Skin epidermis (tissue), 12 donors: ENCODE results near the gene DGKI.

Source experiments
- H3K27ac ChIP-seq, 21 experiments: fragments of 200-600 bp; sonication (generic) in 11 of 21; one replicate each; pipeline ENCODE4 v1.5.0; 2020; ENCODE audit warnings: mild to moderate bottlenecking in 3 of 21, inconsistent platforms in 2 of 21, moderate library complexity in 2 of 21
- H3K4me3 ChIP-seq, 7 experiments: fragments of 200-600 bp; sonication (generic) in 2 of 7; one replicate each; pipeline ENCODE4 v1.5.0; 2020; ENCODE audit warnings: inconsistent platforms in 2 of 7, mild to moderate bottlenecking in 2 of 7, moderate library complexity in 1 of 7

The DGKI gene

GRCh38 chr7:137635132-137635531, 211.6 kb downstream of the DGKI start:
- H3K4me3 ChIP-seq, result no peak overlapping the region

DNA sequence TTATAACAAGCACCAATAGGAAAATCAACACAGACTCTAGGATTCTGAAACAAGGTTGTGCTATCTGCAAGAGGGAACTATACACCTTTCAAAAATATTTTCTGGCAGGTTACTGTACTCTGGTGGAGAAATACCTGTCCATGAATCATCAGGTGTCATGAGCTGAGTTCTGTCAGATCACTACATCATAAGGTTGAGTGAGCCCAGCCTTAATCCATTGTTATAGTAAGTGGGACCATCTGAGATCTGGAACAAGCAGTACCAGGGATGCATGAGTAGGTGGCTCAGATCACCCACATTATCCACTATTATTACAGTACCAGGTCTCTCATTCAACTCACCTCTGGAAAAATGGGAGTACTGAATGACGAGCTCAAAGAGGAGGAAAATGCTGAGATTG, 212.4 kb downstream of the DGKI start:
- Histone ChIP-seq H3K27ac (no peak overlapping the region), H3K4me3 (no peak overlapping the region)

More at GRCh38 chr7:137635132-137635531, 211.6 kb downstream of the DGKI start:
- H3K27ac ChIP-seq, result no peak overlapping the region

DNA sequence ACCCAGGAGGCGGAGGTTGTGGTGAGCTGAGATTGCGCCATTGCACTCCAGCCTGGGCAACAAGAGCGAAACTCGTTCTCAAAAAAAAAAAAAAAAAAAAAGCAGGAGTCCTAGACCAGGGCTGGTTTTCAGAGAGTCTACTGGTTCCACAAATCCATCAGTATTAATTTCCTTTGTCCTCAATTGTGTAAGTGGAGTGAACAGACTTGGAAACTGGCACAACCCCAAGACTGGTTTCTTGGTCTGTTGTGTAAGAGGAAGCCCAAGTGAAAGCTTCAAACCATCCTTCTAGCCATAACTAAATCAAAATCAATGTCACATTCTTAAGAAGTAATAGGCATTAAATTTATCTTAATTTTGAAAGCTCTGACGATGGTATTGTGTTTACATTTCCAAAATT, 213.6 kb downstream of the DGKI start:
- Histone ChIP-seq H3K27ac (no peak overlapping the region), H3K4me3 (no peak overlapping the region)

DNA sequence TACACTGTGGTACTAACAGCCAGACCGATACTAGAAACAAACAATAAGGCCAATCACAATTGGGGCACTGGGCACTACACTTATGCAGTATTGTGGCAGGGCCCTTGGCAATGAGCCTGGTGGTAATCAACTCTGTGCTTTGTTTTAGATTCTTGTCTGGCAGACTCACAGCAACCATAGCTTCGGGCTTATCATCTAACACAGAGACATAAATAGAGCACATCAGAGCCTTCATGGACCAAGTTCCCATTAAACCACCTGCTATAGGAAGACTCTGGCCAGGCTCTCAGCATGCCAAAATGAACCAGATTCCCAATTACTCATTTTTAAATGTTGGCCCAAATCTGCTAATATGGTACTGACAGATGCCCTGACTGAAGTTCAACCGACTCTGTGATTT, 218.6 kb downstream of the DGKI start:
- H3K4me3 ChIP-seq, result no peak overlapping the region
- H3K27ac ChIP-seq, result no peak overlapping the region

- H3K4me3 ChIP-seq, result no peak overlapping the region
- no peak overlapping the region for H3K27ac ChIP-seq
Measured at GRCh38 chr7:137626469-137627067, 220.2 kb downstream of the DGKI start.

DNA sequence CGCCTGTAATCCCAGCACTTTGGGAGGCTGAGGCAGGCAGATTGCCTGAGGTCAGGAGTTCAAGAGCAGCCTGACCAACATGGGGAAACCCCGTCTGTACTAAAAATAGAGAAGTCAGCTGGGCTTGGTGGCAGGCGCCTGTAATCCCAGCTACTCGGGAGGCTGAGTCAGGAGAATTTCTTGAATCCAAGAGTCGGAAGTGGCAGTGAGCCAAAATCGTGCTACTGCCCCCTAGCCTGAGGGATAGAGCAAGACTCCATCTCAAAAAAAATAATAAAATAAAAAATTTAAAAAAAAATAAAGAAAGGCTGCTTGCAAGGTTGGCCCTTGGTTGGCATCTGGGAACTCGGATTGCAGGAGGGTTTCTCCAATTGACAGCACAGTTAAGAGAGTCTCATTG, 221.6 kb downstream of the DGKI start:
- Histone ChIP-seq H3K27ac (no peak overlapping the region), H3K4me3 (no peak overlapping the region)

- H3K27ac ChIP-seq, result no peak overlapping the region
Measured at GRCh38 chr7:137619181-137619580, 227.6 kb downstream of the DGKI start.

DNA sequence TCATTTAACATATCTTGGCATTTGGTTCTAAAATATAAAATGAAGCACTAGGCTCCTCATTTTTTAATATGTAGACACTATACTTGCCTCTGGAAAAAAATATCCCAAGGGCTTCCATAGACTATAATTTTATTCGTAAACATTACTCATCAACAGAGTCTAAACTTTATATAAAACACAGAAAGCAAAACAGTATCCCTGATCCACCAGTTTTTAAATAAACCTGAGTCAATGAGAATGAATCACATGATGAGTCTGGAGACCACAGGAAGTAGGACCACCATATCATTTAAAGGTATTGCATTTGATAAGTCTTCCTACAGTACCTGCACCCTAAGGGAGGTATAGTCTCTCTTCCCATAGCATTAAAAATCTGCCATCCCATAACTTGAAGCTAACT, 228.0 kb downstream of the DGKI start:
- Histone ChIP-seq H3K4me3 (no peak overlapping the region), H3K27ac (no peak overlapping the region)

More at GRCh38 chr7:137619181-137619580, 227.6 kb downstream of the DGKI start:
- no peak overlapping the region for H3K4me3 ChIP-seq

DNA sequence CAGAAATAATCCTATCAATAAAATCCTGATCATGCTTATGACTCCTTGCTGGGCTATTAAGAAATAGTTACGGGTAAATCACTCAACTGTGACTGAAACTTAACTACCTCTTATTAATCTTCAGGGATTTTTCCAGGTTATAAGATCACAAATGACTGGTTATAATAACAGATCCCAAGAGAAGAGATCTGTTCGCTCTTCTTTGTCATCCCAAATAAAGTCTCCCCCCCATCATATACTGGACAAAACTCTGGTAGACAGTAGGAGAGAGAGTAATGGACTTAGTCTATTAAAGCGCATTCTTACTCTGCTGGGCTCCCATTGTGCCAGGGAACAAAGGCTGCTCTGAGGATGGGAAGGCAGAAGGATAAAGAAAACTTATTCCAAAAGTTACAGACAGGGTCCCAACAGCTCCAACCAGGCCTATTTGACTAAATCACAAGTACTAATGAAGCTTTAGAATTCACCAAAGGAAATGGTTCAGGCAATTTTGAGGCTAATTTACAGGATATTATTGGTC, 233.7 kb downstream of the DGKI start:
- Histone ChIP-seq H3K4me3 (no peak overlapping the region), H3K27ac (no peak overlapping the region)

DNA sequence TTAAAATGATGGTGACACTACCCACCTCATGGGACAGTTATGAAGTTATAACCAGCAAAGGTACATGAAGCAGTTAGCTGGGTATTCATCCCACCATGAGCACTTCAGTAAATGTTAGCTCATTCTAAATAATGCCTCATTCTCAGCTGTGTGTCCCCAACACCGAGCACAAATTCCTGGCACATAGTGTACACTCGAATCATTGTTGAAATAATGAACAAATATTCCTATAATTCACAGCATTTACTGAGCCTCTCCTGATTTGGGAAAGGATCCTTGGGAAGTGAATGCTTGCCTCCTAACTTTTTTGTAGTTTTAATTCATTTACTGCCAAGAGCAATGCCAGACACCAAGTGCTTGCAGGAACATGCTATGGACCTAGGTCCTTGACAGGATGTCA, 235.2 kb downstream of the DGKI start:
- Histone ChIP-seq H3K27ac (no peak overlapping the region), H3K4me3 (no peak overlapping the region)

DNA sequence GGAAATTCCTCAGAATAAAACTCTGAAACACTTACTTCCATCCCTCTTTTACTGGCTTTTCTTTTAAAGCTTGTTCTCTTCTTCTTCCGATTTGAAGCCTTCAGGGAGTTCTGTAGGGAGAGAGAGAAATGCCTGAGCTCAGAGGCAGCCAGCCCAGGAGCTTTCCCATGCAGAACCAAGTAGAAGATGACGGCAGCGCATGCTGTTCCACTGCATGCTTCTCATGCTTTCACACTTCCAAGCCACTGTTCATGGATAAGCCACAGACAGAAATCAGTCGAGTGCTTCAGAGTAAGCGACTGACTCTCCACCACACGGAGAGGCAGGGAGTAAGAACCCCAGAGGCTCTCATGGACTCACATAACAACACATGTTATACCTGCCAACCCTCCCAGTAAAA, 237.3 kb downstream of the DGKI start:
- Histone ChIP-seq H3K27ac (no peak overlapping the region), H3K4me3 (no peak overlapping the region)

DNA sequence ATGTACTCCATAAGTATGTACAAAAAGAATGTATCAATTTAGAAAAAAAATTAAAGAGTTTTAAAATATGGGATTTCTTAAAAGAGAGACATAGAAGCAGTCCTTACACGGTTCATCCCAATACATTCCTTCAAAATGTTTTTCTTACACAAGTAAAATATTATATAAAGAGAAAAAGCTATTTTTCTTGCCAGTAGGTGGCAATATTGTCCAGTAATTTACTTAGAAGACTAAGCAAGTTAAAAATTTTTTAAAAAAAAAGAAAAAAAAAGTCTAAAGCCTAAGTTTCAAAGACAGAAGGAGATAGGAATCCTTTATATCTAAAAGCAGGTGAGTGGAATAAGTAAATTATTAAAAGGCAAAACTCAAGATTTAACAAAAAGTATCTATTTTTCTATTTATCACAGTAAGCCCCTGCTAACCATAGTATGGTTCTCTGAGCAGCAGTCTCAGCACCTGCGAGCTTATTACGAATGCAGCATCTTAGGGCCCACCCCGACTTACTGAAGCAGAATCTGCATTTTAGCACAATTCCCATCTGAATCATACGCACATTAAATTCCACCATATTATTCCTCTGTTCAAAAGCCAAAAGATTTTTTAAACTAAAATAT, 240.6 kb downstream of the DGKI start:
- Histone ChIP-seq H3K4me3 (no peak overlapping the region), H3K27ac (no peak overlapping the region)

DNA sequence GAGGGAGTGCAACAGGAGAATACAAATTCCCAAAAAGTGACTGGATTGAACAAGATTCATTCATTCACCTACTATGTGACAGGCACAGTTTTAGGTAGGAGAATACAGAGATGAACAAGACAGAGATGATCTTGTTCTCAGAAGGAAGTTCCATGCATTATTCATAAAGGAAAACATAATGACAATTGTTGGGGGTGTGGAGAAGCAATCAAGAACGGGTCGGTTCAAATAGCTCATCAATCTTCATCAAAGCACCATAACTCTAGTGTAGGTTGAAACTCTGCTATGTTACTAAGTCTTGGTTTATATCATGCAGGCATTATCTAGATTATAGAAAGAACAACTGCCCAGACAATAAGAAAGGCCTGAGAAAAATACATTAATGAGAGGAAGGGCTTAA, 243.7 kb downstream of the DGKI start:
- H3K27ac ChIP-seq, result no peak overlapping the region
- H3K4me3 ChIP-seq, result no peak overlapping the region

DNA sequence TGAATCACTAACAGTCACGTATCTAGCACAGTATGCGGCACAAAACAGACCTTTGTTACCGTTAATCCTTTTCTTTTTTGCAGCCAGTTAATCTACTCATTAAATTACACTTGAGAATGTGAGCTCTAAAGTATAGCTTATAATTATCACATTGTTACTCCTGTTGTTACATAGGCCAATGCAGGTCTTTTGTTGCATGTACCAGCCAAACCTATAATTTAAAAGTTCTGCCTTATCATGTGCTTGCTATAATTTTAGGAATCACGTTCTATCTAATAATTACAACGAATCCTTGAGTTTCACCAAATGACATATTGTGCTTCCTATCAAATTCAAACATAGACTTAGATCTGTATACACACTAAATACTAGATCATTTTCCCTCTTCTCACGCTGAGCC, 245.1 kb downstream of the DGKI start:
- Histone ChIP-seq H3K27ac (no peak overlapping the region), H3K4me3 (no peak overlapping the region)

GRCh38 chr7:137597856-137598255, 248.9 kb downstream of the DGKI start:
- H3K27ac ChIP-seq, result no peak overlapping the region
- H3K4me3 ChIP-seq, result no peak overlapping the region

GRCh38 chr7:137593115-137593711, 253.6 kb downstream of the DGKI start:
- no peak overlapping the region for H3K27ac ChIP-seq
- no peak overlapping the region for H3K4me3 ChIP-seq

GRCh38 chr7:137592232-137592896, 254.4 kb downstream of the DGKI start:
- H3K27ac ChIP-seq, result no peak overlapping the region
- no peak overlapping the region for H3K4me3 ChIP-seq

DNA sequence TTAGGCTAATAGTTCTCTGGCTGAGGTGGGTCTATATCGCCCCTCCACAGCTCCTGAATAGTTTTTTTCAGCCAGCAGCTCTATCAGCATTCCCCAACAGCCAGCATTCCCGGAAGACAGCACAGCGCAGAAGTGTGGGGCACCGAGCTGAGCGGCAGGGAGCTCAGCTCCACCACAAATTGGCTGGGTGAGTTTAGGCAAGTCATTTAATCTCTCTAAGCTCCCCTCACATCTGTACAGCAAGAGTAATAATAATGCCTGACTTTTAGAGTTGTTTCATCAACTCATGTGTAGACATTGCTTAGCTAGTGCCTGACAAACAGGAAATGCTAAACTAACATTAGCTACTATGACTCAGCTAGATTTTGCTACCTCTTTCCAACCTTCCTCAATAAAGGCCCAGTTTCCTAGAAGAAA, 255.3 kb downstream of the DGKI start:
- Histone ChIP-seq H3K27ac (no peak overlapping the region), H3K4me3 (no peak overlapping the region)

DNA sequence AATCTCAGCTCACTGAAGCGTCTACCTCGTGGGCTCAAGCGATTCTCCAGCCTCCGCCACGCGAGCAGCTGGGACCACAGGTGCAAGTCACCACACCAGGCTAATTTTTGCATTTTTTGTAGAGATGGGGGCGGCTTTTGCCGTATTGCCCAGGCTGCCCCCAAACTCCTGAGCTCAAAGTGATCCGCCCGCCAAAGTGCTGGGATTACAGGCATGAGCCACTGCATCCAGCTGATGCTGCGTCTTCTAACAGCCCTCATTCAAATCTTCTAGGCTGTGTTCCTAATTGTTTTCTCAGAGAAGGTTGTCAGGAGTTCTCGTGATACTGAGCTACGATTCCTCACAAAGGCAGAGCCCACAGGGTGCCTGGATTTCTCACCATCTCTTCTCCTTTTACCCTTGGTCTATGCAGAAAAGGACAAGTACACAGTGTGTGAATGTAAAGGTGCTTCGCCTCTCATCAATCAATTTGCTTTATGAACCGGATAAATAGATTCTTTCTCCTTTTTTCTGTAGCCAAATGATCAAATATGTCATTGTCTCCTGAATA, 255.9 kb downstream of the DGKI start:
- H3K4me3 ChIP-seq, result no peak overlapping the region
- no peak overlapping the region for H3K27ac ChIP-seq

- no peak overlapping the region for H3K27ac ChIP-seq
- H3K4me3 ChIP-seq, result no peak overlapping the region
Measured at GRCh38 chr7:137590071-137590755, 256.6 kb downstream of the DGKI start.
